T follicular helper cell (primary cell): ENCODE data around the gene POLD1.
"Not testable (repeated sequence)": the region's sequence is repeated elsewhere in the genome, so short reads cannot be mapped to it uniquely, and the experiment has no call there.

ENCODE experiments used
- DNase-seq: peaks from one replicate; pipeline ENCODE4 v3.0.0-alpha.2; 2020; ENCODE audit warnings: low read depth

The POLD1 gene

DNA sequence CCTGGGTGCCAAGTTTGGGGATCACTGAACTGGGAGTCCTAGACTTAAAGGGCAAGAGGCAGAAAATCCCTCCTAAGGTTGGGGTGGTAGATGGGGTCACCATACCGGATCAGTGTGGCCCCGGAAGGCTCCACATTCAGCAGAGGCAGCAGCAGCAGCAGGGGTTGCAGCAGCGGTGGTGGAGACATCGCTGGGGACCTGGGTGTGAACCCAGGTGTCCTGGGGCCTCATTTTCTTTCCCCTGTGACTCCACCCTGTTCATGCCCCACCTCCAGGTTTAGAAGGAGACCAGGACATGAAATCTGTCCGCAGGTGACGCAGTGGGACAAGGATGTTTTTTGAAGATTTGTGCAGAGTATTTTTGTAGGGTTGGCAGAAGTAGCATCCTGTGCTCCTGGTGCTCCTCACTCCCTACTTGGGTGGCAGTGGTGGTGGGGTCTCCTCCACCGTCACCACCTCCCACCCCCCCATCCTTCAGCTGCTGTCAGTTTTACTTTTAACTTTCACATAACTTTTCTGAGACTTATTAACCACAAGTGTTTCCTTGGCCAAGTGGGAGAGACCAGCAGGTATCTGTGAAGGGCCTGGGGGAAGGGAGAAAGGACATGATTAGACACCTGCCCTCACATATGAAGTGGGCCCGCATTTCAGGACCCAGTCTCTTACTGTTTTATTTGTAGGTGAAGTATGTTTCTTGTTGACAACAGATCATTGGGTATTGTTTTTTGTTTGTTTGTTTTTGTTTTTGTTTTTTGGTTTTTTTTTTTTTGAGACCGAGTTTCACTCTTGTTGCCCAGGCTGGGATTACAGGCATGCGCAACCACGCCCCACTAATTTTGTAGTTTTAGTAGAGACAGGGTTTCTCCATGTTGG lies 18.5 kb upstream of the POLD1 start, which contains the start of gene NAPSA:
TSS of gene NAPSA (minus strand) at position 206 of the 873 bp plus-strand sequence. CDS start at position 188, 18 bp downstream.
- no peak for DNase-seq

DNA sequence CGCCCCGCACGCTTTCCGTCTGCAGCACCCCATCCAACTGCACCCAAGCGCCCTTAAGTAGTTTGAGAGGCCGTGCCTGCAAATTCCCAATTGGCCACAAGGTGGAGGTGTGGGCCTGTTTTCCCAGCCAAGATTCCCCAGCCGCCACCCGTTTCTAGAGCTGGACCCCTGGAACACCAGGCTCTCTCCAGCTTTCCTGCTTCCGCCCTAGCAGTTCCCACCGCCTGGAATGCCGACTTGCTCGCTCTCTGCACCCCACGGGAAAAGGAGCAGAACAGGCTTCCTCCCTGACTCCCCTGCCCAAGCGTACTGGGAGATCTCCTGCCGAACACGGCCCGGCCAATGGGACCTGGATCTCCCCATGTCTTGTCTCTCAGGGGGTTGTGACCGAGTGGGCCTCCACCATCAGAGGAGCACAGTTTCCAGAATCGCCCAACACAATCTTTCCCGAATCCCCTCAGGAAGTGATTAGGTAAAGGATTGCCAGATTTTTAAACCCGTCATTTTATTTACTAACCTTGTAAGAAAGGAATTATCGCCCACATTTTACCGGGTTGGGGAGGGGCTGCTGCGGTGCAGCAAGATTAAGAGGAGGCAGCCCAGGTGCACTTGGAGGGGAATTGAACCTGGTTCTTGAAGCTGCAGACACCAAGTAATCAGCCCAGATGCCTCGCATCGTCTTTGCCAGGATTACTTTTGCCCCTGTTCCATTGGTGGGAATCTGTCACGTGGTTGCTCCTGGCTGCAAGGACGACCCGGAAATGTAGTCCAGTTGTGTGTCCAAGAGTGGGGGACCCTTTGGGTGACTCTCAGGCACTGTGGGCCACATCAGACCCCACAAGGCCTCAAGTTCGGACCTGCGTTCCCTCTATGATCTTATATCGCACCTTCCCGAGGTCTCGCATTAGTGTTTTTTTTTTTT lies 15.2 kb upstream of the POLD1 start:
- DNase-seq, result peak; percentile 66

DNA sequence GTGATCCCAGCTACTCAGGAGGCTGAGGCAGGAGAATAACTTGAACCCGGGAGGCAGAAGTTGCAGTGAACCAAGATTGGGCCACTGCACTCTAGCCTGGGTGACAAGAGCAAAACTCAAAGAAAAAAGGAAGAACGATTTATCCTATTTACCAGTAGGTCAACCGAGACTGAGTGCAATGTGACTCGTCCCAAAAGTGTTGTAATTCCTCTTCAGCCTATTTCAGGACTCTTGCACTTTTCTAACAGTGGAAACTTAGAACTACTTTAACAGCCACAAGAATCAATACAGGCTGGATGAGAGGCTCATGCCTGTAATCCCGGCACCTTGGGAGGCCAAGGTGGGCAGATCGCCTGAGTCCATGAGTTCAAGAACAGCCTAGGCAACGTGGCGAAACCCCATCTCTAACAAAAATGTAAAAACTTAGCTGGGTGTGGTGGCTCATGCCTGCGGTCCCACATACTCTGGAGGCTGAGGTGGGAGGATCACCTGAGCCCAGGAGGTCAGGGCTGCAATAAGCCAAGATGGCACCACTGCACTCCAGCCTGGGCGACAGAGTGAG lies 12.2 kb upstream of the POLD1 start:
- DNase-seq, result no peak

DNA sequence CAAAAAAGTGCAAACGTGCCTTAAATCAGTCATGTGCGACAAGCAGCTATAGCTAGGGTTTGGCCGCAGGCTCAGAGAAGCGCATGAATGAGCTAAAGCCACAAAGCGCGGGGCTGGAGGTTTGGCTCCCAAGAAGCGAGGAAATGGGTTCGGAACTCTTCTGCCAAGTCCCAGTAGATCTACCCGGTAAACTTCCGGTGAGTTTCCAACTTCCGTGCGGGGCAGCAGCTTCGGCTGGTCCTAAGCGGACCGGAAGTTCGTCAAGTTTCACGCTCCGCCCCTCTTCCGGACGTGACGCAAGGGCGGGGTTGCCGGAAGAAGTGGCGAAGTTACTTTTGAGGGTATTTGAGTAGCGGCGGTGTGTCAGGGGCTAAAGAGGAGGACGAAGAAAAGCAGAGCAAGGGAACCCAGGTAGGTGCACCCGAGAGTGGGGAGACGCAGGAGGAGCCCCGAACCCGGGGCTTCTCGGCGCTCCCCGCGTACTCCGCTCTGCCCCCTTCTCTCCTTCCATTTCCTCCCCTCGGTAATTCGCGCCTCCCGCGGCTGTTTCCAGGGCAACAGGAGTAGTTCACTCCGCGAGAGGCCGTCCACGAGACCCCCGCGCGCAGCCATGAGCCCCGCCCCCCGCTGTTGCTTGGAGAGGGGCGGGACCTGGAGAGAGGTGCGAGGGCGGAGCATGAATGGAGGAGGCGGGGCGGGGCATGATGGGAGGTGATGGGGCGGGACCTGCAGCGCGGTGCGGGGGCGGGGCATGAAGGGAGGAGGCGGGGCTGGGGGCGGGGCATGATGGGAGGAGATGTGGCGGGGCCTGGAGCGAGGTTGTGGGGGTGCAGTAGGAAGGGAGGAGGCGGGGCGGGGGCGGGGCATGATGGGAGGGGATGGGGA lies 7.7 kb upstream of the POLD1 start, which contains the start of gene NR1H2:
TSS of gene NR1H2 (plus strand) at position 292 of the 885 bp plus-strand sequence. CDS start 1,149 bp downstream, outside the sequence.
- peak; percentile 92 for DNase-seq

DNA sequence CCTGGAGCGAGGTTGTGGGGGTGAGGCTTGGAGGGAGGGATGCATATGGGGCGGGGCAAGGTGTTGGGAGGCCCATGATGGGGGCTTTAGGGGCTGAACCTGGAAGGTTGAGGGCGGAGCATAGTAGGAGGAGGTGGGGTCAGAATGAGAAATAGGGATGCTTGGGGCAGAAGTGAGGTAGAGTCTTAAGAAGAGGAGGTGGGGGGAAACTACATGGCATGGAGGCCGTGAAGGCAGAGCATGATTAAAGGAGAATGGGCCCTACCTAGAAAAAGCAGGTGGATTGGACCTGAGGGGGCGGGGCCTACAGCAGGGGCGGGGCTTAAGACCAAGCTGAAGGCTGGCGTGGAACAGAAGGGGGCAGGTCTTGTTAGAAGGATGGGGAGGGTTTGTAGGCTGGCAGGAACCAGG lies 7.1 kb upstream of the POLD1 start:
- peak; percentile 57 for DNase-seq

DNA sequence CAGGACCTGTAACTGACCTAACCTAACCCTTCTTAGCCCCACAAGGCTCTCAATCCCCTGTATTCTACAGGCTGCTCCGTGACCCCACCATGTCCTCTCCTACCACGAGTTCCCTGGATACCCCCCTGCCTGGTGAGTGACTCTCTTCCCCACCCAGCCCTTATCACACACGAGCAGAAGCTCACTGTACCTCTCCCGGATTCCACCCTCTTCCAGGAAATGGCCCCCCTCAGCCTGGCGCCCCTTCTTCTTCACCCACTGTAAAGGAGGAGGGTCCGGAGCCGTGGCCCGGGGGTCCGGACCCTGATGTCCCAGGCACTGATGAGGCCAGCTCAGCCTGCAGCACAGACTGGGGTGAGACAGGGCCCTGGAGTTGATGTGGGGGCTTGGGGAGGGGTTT lies 6.6 kb upstream of the POLD1 start:
- no peak for DNase-seq

DNA sequence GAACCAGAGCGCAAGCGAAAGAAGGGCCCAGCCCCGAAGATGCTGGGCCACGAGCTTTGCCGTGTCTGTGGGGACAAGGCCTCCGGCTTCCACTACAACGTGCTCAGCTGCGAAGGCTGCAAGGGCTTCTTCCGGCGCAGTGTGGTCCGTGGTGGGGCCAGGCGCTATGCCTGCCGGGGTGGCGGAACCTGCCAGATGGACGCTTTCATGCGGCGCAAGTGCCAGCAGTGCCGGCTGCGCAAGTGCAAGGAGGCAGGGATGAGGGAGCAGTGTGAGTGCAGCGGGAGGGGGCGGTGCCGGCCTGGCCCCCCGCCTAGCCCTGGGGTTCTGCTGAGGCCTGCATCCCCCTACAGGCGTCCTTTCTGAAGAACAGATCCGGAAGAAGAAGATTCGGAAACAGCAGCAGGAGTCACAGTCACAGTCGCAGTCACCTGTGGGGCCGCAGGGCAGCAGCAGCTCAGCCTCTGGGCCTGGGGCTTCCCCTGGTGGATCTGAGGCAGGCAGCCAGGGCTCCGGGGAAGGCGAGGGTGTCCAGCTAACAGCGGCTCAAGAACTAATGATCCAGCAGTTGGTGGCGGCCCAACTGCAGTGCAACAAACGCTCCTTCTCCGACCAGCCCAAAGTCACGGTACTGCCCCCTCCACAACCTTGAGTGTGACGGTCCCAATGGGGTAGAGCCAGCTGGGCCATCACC lies 5.8 kb upstream of the POLD1 start:
- DNase-seq, result no peak

DNA sequence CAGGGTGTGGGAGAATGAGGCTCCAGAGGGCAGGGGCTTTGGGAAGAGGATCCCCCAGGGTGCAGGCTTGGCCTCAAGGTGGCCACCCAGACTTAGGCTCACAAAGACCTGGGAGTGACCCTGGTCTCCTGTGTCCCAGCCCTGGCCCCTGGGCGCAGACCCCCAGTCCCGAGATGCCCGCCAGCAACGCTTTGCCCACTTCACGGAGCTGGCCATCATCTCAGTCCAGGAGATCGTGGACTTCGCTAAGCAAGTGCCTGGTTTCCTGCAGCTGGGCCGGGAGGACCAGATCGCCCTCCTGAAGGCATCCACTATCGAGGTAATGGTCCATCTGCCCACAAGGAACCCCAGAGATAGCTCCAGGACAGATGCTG lies 5.3 kb upstream of the POLD1 start:
- DNase-seq, result no peak

DNA sequence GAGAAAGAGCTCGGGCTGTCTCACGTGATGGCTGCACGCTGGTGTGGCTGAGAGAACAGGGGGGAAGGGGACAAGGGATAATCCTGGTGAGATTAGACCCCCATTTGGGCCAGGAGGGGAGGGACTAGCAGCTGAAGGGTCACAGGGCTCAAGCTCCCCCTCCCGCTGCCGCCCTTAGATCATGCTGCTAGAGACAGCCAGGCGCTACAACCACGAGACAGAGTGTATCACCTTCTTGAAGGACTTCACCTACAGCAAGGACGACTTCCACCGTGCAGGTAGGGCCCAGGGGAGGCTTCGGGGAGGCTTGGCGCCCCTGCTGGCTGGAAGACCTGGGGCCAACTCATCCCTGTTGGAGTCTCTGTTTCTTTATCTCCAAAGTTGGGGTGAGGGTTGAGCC lies 4.5 kb upstream of the POLD1 start:
- DNase-seq, result no peak

DNA sequence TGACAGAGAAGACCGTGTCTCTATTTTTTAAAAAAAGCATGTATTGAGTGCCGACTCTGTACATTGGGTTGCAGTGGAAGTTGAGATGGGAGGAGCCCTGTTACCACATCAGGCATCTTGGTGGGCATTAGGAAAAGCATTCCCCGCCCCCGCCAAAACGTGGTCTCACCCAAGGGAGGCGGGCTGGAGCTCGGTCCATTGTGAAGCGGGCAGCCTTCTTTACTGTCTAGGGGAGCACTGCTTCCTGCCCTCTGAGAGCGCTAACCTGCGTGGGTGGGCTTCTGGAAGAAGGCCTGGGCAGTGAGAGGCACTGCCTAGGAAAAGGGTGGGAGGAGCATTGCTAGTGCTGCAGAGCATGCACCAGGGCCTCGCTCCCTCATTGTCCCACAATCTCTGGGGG lies 4.0 kb upstream of the POLD1 start:
- DNase-seq, result no peak

DNA sequence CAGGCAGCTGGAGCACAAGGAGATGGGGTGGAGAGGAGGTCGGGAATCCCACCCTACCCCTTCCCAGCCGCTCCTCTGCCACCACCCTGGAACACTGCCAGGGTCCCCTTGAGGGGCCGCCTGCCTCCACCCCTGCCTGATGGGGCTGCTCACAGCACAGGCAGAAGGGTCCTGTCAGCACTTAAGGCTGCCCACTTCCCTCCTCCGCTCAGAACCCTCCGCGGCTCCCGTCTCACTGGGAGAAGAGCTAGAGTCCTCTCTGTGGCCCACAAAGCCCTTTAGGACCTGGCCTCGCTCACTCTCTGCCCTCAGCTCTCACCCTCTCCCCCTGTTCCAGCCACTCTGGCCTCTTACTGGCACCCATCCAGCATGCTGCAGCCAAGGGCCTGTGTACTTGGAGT lies 3.4 kb upstream of the POLD1 start:
- no peak for DNase-seq

DNA sequence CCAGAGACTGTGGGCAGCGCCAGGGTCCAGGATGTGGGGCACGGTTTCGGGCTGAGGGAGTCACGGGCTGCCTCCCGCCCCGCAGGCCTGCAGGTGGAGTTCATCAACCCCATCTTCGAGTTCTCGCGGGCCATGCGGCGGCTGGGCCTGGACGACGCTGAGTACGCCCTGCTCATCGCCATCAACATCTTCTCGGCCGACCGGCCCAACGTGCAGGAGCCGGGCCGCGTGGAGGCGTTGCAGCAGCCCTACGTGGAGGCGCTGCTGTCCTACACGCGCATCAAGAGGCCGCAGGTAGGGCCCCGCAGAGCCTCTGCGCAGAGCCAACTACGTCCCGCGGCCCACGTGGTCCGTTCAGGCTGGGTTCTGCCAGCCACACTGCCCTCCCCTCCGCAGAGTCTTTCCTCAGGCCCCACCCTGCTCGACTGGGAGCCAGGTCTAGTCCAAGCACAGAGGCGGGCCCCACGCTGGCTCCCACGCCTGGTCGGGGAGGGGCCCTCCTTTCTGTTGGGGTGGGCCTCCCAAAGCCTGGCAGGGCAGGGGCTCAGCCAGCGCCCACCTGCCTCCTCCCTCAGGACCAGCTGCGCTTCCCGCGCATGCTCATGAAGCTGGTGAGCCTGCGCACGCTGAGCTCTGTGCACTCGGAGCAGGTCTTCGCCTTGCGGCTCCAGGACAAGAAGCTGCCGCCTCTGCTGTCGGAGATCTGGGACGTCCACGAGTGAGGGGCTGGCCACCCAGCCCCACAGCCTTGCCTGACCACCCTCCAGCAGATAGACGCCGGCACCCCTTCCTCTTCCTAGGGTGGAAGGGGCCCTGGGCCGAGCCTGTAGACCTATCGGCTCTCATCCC lies 2.0 kb upstream of the POLD1 start:
- DNase-seq, result no peak

DNA sequence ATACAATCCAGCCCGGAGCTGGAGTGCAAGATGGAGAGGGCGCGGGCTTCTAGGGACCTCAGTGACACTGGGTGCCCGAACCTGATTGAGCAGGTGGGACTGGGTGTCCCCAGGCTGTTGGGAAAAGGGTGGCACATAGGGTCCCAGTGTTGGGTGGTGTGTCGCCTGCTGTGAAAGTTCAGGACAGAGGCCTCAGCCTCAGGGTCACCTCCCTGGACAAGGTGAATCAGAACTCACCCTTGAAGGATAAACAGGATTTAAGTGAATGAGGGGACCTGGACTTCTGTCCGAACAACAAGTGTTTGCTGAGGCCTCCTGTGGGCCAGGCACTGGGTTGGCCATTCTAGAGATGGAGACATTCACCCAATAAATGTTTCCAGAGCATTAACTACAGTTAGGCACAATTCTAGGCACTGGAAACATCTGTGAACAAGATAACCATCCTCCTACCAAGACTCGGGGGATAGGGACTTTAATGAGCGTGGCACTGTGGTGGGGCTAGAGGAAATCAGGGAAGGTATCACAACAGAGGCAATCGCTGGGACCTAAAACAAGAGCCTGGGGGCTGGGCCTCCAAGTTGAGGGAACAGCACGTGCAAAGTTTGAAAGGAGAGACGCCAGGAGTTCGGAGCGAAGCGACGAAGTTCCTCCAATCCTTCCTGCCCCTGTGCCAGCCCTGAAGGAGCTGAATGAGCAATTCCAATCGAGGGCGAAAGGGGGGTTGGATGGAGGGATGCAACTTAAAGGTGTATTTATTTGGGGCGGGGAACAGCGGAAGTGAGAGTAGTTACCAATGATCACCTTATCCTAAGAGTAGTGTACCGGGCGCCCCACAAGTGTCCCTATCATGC lies 921 bp upstream of the POLD1 start:
- DNase-seq, result no peak

DNA sequence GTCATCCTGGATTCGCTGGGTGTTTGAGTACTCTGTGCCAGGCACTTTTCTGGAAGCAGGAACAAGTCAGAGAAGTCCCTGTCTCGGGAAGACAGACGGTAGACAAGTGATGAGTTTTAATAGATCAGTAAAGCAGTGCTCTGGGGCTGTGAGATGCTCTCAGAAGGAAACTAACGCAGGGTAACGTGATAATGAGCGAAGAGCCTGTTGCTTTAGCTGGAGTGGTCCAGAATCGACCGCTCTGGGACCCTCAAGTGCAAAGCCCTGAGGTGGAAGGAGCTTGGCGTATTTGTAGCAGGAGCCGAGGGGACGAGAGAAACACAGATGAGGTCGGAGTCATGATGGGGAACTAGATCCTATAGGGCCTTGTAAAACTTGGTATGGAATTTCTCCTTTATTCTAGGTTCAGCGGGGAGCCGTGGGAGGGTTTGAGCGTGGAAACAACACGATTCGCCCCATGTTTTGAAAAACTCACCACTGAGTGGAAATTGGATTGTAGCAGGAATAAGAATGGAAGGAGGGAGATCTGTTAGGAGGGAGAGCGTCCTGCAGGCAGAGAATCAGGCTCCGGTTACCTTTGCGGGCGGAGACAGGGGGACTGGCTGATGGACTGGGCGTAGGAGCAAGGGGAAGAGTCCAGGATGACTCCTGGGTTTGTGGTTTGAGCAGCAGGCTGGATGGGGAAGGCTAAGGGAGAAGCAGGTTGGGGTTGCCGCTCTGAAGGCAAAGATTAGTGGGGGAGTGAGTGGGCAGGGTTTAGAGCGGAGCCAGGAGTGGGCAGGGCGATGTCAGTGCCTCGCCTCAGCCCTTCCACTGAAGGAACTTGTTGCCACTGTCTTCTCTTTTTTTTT lies 763 bp downstream of the POLD1 start:
- no peak for DNase-seq

DNA sequence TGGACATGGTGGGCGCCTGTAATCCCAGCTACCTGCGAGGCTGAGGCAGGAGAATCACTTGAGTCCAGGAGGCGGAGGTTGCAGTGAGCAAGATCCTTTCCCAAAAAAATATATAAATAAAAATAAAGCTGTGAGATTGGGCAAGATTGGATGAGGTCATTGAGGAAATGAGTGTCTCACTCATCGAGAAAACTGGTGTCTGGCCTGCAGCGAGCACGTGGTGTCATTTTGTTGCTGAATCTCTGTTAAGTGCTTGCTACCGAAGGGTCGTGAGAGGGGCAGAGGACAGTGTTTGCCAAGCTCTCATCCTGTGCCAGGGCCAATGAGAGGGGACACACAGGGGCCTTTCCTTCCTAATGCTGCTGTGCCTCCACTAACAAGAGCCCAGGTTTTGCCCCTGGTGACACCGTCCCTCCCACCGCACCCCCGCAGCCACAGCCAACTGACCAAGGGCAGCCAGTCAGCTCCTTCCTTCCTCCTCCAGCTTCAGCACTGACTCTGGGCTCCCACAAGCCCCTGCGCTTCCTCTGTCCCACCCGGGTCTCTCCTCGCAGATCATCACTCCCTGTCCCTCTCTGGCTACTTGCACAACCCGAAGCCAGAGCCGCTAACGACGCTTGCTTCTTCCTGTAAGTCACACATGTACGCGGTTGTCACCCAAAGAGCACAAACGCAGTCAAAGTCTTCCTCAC lies 3.2 kb downstream of the POLD1 start:
- no peak for DNase-seq

DNA sequence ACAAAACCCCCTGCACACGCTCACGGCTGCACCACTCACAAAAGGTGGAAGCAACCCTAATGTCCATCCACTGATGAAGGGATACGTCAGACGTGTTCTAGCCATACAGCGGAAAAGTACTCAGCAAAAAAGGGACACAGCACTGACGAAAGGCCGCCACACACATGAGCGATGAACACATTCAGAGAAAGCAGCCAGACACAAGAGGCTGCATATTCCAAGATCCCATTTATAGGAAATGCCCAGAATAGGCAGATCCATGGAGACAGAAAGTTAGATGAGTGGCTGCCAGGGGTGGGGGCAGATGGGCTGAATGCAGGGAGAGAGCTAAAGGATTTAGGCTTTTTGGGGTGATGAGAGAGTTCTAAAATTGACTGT lies 3.7 kb downstream of the POLD1 start:
- DNase-seq, result no peak

DNA sequence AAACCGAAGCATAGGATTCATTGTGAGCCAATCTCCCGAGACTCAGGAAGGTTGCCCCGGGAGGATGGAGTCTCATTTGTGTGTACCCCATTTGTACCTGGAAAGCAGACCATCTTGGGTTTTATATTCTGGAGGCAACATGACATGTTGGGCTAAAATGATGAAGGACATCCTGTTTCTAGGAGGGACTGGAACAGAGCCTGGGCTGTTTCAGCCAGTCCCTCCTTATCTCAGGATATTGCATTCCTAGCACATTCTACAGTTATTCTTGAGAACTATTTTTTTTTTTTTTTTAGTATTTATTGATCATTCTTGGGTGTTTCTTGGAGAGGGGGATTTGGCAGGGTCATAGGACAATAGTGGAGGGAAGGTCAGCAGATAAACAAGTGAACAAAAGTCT lies 6.1 kb downstream of the POLD1 start:
- not testable (repeated sequence) for DNase-seq
